ENCODE measurements around the gene KRT20. TPM values are rescaled to one million over a fixed set of nuclear protein-coding genes. Genes with fewer than 3 reads are reported as not detected.
A peak's percentile ranks its signal among the peaks of the same experiment; 100 is the strongest.

The KRT20 gene
- total and polyA plus RNA-seq, 9 of the 15 experiments (the other 6 are each of a cell fraction or from before 2014, with no cell fraction given): 0.44 TPM; not detected in 8

GRCh38 chr17:40854175-40854814 is 30.7 kb downstream of the KRT20 start (continued):
- TF ChIP-seq, protein P1, sequence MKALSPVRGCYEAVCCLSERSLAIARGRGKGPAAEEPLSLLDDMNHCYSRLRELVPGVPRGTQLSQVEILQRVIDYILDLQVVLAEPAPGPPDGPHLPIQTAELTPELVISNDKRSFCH (CRISPR knock-in tag; IDR thresholded peaks at IDR 0.05): no peak
- TF ChIP-seq, protein P1 (tag; IDR thresholded peaks at IDR 0.05): no peak
- TF ChIP-seq DPF2 (IDR thresholded peaks at IDR 0.05) (peak; percentile 95), GATAD2B (IDR thresholded peaks at IDR 0.05; ENCODE audit: borderline replicate concordance) (peak; percentile 36; the same call in 1 of the 2 replicates), RFX7 (CRISPR knock-in tag; IDR thresholded peaks at IDR 0.05) (no peak), ZEB2 (IDR thresholded peaks at IDR 0.05) (peak; percentile 19; the same call in 1 of the 2 replicates), HNRNPL (IDR thresholded peaks at IDR 0.05; ENCODE audit: low read depth, low read length) (no peak), ZNF766 (CRISPR knock-in tag; conservative IDR thresholded peaks at IDR 0.05) (no peak), SMARCE1 (IDR thresholded peaks at IDR 0.05) (peak; percentile 95), ZBTB33 (CRISPR knock-in tag; IDR thresholded peaks at IDR 0.05) (no peak), DEAF1 (CRISPR knock-in tag; IDR thresholded peaks at IDR 0.05) (no peak), CEBPG (CRISPR knock-in tag; IDR thresholded peaks at IDR 0.05) (no peak; the same call in 1 of the 2 replicates), CEBPG (tag; conservative IDR thresholded peaks at IDR 0.05 in 1 of 2, IDR thresholded peaks at IDR 0.05 in 1 of 2) (peak; percentile 80 to 89), POLR2A (conservative IDR thresholded peaks at IDR 0.05) (no peak), PHF20 (IDR thresholded peaks at IDR 0.05; ENCODE audit: partially characterized antibody) (no peak), NCOA2 (IDR thresholded peaks at IDR 0.05; ENCODE audit: partially characterized antibody in 2 of 2) (peak in 1 of 2 experiments; percentile 34), TRIM24 (IDR thresholded peaks at IDR 0.05) (peak; percentile 82 to 90), TGIF2 (CRISPR knock-in tag; IDR thresholded peaks at IDR 0.05) (no peak), JUN (IDR thresholded peaks at IDR 0.05; ENCODE audit: borderline replicate concordance, low read depth, low read length) (peak; percentile 97), JUN (CRISPR knock-in tag; IDR thresholded peaks at IDR 0.05; ENCODE audit: borderline replicate concordance) (no peak)
- TF ChIP-seq, protein P2, sequence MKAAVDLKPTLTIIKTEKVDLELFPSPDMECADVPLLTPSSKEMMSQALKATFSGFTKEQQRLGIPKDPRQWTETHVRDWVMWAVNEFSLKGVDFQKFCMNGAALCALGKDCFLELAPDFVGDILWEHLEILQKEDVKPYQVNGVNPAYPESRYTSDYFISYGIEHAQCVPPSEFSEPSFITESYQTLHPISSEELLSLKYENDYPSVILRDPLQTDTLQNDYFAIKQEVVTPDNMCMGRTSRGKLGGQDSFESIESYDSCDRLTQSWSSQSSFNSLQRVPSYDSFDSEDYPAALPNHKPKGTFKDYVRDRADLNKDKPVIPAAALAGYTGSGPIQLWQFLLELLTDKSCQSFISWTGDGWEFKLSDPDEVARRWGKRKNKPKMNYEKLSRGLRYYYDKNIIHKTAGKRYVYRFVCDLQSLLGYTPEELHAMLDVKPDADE (conservative IDR thresholded peaks at IDR 0.05; ENCODE audit: control insufficient read depth, low read depth, low read length): no peak
- TF ChIP-seq, protein P3, sequence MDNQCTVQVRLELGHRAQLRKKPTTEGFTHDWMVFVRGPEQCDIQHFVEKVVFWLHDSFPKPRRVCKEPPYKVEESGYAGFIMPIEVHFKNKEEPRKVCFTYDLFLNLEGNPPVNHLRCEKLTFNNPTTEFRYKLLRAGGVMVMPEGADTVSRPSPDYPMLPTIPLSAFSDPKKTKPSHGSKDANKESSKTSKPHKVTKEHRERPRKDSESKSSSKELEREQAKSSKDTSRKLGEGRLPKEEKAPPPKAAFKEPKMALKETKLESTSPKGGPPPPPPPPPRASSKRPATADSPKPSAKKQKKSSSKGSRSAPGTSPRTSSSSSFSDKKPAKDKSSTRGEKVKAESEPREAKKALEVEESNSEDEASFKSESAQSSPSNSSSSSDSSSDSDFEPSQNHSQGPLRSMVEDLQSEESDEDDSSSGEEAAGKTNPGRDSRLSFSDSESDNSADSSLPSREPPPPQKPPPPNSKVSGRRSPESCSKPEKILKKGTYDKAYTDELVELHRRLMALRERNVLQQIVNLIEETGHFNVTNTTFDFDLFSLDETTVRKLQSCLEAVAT (IDR thresholded peaks at IDR 0.05): no peak
- TF ChIP-seq, protein P4, sequence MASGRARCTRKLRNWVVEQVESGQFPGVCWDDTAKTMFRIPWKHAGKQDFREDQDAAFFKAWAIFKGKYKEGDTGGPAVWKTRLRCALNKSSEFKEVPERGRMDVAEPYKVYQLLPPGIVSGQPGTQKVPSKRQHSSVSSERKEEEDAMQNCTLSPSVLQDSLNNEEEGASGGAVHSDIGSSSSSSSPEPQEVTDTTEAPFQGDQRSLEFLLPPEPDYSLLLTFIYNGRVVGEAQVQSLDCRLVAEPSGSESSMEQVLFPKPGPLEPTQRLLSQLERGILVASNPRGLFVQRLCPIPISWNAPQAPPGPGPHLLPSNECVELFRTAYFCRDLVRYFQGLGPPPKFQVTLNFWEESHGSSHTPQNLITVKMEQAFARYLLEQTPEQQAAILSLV (tag; IDR thresholded peaks at IDR 0.05): no peak
